Mucosa of stomach (tissue), 1 donor: Measurements from ENCODE around the gene SELP.

Source experiments
- H3K27me3 ChIP-seq: one replicate; pipeline ENCODE4 v1.7.0; 2013; ENCODE audit warnings: mild to moderate bottlenecking, low read length; ENCODE audit not compliant: control insufficient read depth, insufficient read depth
- H3K36me3 ChIP-seq: one replicate; pipeline ENCODE4 v1.7.0; 2013; ENCODE audit warnings: low read length; ENCODE audit not compliant: control insufficient read depth, insufficient read depth
- H3K4me1 ChIP-seq: one replicate; pipeline ENCODE4 v1.7.0; 2013; ENCODE audit warnings: mild to moderate bottlenecking, low read length; ENCODE audit not compliant: control insufficient read depth, insufficient read depth
- H3K4me3 ChIP-seq: one replicate; pipeline ENCODE4 v1.7.0; 2013; ENCODE audit warnings: low read length
- H3K9ac ChIP-seq: one replicate; pipeline ENCODE4 v1.7.0; 2013; ENCODE audit warnings: mild to moderate bottlenecking, low read length, moderate library complexity
- H3K9me3 ChIP-seq: one replicate; pipeline ENCODE4 v1.7.0; 2013; ENCODE audit warnings: mild to moderate bottlenecking, low read length, moderate library complexity; ENCODE audit not compliant: control insufficient read depth
- donor health status: Pancreatic carcinoma.

The SELP gene

GRCh38 chr1:169586067-169586394 is 43.9 kb downstream of the SELP start:
- no peaks in the 10 kb centered on the region for H3K9me3 ChIP-seq
- peak overlapping the region; percentile 45 for H3K9ac ChIP-seq
- peaks cover 8% of the 10 kb centered on the region for H3K4me1 ChIP-seq
- peak overlapping the region; percentile 20 for H3K4me3 ChIP-seq
- no peaks in the 10 kb centered on the region for H3K36me3 ChIP-seq
- H3K27me3 ChIP-seq: no peaks in the 10 kb centered on the region

- no peak overlapping the region for H3K4me3 ChIP-seq
- H3K4me1 ChIP-seq: peaks cover 8% of the 10 kb centered on the region
- no peak overlapping the region for H3K9ac ChIP-seq
- no peaks in the 10 kb centered on the region for H3K9me3 ChIP-seq
- no peaks in the 10 kb centered on the region for H3K36me3 ChIP-seq
- H3K27me3 ChIP-seq: no peaks in the 10 kb centered on the region
Observed at GRCh38 chr1:169585181-169585580, 44.7 kb downstream of the SELP start.

GRCh38 chr1:169584483-169585144 is 45.3 kb downstream of the SELP start:
- H3K4me3 ChIP-seq: no peak overlapping the region
- H3K9me3 ChIP-seq: no peaks in the 10 kb centered on the region
- no peak overlapping the region for H3K9ac ChIP-seq
- peaks cover 8% of the 10 kb centered on the region for H3K4me1 ChIP-seq
- H3K27me3 ChIP-seq: no peaks in the 10 kb centered on the region
- H3K36me3 ChIP-seq: no peaks in the 10 kb centered on the region

- Histone ChIP-seq H3K36me3 (no peaks in the 10 kb centered on the region), H3K9me3 (no peaks in the 10 kb centered on the region), H3K9ac (no peak overlapping the region), H3K27me3 (no peaks in the 10 kb centered on the region), H3K4me1 (peaks cover 22% of the 10 kb centered on the region), H3K4me3 (no peak overlapping the region)
Observed at GRCh38 chr1:169577981-169578738, 51.8 kb downstream of the SELP start.

- Histone ChIP-seq H3K9me3 (no peaks in the 10 kb centered on the region), H3K4me1 (peaks cover 32% of the 10 kb centered on the region), H3K4me3 (no peak overlapping the region), H3K27me3 (no peaks in the 10 kb centered on the region), H3K9ac (no peak overlapping the region), H3K36me3 (no peaks in the 10 kb centered on the region)
Observed at GRCh38 chr1:169576935-169577331, 53.0 kb downstream of the SELP start.

GRCh38 chr1:169576241-169576934 is 53.5 kb downstream of the SELP start:
- Histone ChIP-seq H3K4me3 (no peak overlapping the region), H3K9ac (no peak overlapping the region), H3K36me3 (no peaks in the 10 kb centered on the region), H3K9me3 (no peaks in the 10 kb centered on the region), H3K4me1 (peaks cover 37% of the 10 kb centered on the region), H3K27me3 (no peaks in the 10 kb centered on the region)

GRCh38 chr1:169574336-169574735 is 55.6 kb downstream of the SELP start:
- H3K9ac ChIP-seq: no peak overlapping the region
- H3K36me3 ChIP-seq: no peaks in the 10 kb centered on the region
- no peaks in the 10 kb centered on the region for H3K9me3 ChIP-seq
- no peaks in the 10 kb centered on the region for H3K27me3 ChIP-seq
- peaks cover 51% of the 10 kb centered on the region for H3K4me1 ChIP-seq
- no peak overlapping the region for H3K4me3 ChIP-seq

GRCh38 chr1:169572187-169572586 is 57.7 kb downstream of the SELP start:
- no peaks in the 10 kb centered on the region for H3K36me3 ChIP-seq
- H3K4me1 ChIP-seq: peaks cover 56% of the 10 kb centered on the region

GRCh38 chr1:169571450-169571849 is 58.5 kb downstream of the SELP start:
- Histone ChIP-seq H3K9me3 (no peaks in the 10 kb centered on the region), H3K4me1 (peaks cover 57% of the 10 kb centered on the region), H3K27me3 (no peaks in the 10 kb centered on the region), H3K36me3 (no peaks in the 10 kb centered on the region), H3K9ac (no peak overlapping the region), H3K4me3 (no peak overlapping the region)

More at GRCh38 chr1:169572187-169572586, 57.7 kb downstream of the SELP start:
- H3K9me3 ChIP-seq: no peaks in the 10 kb centered on the region
- H3K27me3 ChIP-seq: no peaks in the 10 kb centered on the region
- no peak overlapping the region for H3K9ac ChIP-seq
- no peak overlapping the region for H3K4me3 ChIP-seq

- peak overlapping the region; percentile 30 for H3K9ac ChIP-seq
- no peaks in the 10 kb centered on the region for H3K9me3 ChIP-seq
- peaks cover 66% of the 10 kb centered on the region for H3K4me1 ChIP-seq
Observed at GRCh38 chr1:169570172-169570574, 59.8 kb downstream of the SELP start.

GRCh38 chr1:169568497-169568896 is 61.4 kb downstream of the SELP start:
- H3K36me3 ChIP-seq: no peaks in the 10 kb centered on the region
- no peak overlapping the region for H3K9ac ChIP-seq
- no peaks in the 10 kb centered on the region for H3K27me3 ChIP-seq
- H3K4me1 ChIP-seq: peaks cover 63% of the 10 kb centered on the region
- H3K9me3 ChIP-seq: no peaks in the 10 kb centered on the region
- H3K4me3 ChIP-seq: no peak overlapping the region

More at GRCh38 chr1:169570172-169570574, 59.8 kb downstream of the SELP start:
- no peak overlapping the region for H3K4me3 ChIP-seq
- no peaks in the 10 kb centered on the region for H3K36me3 ChIP-seq
- H3K27me3 ChIP-seq: no peaks in the 10 kb centered on the region
